NCI-H146 (cell line): ENCODE data around the gene UNC5A.
A peak's percentile ranks its signal among the peaks of the same experiment; 100 is the strongest.

Source experiments
- DNase-seq: peaks from one replicate; lab custom pipeline; 2025; lab: John Stamatoyannopoulos, UW

Gene UNC5A

GRCh38 chr5:176800024-176800423 lies 10.3 kb upstream of the UNC5A start:
- no peak for DNase-seq

DNA sequence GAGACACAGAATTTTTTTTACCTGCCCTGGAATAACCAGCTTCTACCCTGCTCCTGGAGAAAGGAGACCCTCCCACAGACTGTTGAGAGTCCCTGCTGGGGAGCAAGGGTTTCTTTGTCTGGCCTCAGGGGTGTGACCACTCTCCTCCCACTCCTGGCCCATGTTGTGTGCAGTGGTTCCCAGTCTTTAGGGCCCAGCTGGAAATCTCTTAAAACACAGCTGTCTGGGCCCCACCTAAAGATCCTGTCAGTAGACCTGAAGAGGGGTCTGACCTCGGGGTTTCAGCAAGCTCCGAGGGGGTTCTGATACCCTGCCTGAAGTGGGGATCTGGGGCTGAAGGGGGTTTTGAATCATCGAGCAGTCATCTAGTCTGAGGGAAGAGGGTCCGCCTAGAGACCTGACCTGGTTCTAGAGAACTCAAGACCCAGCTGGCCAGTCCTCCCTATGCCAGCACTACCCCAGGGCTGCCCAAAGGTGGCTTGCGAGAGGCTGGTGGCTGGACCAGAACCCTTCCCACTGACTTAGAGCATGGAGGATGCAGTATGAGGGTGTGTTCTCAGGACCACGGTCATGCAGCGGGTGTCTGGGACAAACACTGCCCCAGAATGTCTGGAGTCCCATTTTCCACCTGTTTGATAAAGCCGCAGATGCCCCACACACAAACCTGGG lies 8.1 kb upstream of the UNC5A start:
- no peak for DNase-seq

DNA sequence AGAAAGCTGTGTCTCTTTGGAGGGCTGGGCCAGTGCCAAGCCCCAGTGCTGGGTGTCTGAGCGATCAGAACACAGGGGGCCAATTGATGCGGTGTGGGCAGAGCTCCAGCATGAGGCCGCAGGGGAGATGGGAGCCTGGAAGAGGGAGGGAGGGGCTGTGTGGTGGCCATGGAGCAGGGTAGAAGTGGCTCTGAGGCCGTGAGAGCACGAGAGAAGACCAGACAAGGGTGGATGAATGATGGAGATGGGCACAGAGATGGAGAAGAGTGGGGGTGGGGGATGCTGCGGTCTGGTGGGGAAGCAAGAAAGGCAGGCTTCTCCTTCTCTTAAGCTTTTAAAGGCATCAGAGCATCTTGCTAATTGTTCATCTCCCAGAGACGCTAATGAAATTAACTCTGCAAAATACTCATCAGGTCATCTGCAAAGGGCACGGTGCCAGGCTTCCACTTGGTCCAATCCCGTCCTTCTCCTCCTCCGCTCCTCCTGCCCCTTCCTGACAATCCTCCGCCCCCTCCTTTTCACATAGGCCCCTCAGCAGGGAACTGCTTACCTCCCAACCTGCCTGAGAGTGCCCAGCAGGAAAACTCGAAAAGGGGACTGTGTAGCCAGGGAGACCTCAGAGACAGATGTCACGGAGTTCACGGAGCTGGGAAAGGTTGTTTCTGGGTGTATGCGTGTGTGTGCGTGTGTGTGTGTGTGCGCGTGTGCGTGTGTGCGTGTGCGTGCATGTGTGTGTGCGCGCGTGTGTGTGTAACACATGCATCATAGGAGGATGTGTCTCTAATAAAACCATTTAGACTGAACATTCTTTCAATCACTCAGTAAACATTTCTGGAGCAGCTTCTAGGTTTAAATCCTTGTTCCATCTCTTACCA lies 7.1 kb upstream of the UNC5A start:
- peak; percentile 40 for DNase-seq

GRCh38 chr5:176803943-176804498 lies 6.3 kb upstream of the UNC5A start:
- no peak for DNase-seq

GRCh38 chr5:176806137-176806536 lies 4.2 kb upstream of the UNC5A start:
- DNase-seq, result no peak

- DNase-seq, result no peak
Observed at GRCh38 chr5:176809544-176810080, 747 bp upstream of the UNC5A start.

DNA sequence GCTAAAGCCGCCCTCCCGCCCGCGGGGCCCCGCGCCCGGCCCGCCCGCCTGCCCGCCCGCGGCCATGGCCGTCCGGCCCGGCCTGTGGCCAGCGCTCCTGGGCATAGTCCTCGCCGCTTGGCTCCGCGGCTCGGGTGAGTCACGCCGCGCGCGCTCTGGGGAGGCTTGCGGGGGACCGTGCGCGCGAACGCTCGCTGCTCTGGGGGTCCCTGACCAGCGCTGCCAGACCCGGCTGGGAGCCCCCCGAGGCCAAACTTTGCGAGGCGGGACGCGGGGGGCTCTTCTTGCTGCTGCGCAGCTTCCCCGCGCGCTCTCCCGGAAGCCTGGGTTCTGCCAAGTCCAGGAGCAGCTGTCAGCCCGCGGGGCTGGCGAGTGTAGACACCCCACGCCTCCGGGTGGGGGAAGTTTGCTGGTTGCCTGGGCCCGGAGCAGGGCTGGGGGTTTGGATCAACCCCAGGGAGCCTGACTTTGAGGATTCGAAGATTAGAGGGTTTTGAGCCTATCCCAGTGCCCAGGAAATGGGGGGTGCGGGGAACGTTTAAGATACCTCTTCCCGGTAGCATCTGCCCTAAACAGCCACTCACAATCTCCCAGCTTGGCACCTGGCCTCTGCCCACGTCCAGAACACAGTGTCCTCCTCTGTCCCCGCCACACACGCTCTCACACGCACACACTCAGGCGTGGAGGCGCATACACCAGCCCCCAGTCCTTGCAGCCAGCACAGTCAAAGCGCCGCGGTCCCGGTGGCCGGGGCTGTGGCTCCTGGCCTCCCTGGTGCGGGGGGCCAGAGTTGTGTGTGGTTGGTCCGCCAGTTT lies 535 bp downstream of the UNC5A start:
- DNase-seq, result no peak

DNA sequence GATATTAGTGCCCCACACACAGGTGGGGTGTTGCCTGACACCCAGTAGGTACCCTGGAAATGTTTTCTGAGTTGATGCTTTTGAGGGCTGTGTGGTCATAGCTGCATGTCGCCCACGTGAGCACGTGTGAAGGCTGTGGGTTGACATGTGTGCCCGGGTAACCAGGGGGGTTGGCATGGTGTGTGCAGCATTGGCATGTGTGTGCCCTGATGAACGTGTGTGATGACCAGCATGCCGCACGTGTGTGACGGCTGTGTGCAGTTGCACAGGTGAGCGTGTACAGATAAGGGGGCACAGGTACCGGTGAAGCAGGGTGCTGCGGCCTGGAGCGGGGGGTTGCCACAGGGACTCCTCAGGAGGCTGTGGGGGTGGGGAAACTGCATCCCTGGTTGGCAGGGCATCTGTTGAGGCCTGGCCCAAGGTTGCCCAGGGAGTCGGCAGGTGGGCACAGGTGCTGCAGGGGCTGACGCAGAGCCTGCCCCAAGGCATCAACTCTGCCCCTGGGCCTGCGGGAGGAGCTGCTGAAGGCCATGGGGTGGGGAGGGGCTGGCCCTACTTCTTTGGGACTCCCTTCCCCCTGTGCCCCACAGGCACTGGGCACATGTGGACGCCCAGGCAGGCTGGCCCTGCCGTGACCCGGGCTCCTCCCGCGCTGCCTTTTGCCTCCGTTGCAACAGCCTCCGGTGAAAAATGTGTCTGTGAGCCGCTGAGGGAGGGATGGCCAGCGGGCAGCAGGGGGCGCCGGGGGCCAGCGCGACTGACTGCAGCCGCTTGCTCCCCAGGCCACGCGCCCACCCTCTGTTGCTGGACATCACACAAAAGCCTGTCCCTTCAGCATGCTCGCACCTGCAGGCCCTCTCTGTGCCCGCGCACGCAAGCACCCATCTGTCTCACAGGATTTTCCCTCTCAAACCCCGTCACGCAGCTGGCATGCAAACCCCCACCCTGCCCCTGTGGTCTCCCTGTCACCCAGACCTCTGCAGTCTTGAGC lies 2.2 kb downstream of the UNC5A start:
- peak; percentile 47 for DNase-seq

DNA sequence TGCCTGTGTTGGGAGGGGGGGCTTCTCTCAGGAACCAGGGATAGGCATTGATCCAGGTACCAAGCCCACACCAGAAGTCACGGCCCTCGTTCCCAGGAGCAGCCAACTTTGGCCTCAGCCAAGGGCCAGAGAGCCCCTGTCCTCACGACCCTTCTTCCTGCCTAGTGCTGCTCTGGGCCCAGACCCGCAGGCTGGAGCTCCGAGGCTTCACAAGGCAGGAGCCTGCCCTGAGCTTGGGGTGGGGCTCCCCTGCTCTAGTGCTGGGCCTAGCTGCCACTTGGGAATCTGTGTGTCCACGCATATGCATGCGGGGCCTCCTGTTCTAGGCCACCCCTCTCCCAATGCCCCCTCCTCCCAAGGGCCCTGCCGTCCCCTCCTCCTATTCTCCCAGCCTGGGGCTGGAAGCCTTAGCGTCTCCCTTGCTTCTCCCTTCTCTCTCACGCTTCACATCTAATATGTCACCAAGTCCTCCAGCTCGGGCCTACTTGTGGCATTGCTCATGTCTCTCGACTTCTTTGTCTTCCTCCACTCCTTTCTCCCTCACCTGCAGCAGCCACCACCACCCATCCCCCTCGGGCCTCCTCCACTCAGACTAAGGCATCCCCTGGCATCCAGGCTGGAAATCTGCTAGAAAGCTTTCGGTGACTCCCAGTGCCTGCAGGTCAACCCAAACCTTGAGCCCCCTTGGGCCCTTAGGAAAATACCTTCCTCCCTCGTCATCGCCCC lies 3.4 kb downstream of the UNC5A start:
- no peak for DNase-seq

- no peak for DNase-seq
Observed at GRCh38 chr5:176814313-176814685, 3.9 kb downstream of the UNC5A start.

DNA sequence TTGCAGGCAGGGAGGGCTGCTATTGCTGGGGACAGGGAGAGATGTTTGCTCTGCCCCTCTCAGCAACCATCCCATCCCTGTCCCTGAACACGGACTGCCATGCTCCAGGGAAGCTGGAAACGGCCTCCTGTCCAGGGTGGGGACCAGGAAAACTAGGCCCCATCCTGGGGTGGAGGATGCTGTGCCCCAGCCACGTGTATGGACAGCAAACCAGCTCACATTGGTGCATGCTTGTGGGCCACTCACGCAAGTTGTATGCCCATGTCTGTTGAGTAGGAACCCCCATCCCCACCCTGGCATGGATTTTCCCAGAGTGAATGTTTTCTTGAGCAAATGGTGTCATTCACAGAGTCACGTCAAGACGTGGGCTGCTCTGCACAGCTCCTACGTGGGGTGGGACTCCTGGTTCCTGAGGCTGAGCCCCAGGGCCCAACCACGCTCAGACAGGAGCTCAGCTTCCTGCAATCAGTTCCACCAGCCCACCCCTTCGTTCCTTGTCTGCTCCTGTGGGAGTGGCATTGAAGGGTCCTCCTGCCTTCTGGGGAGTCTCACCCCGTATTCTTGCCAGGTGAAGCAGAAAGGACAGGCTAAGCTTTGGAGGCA lies 4.6 kb downstream of the UNC5A start:
- no peak for DNase-seq

DNA sequence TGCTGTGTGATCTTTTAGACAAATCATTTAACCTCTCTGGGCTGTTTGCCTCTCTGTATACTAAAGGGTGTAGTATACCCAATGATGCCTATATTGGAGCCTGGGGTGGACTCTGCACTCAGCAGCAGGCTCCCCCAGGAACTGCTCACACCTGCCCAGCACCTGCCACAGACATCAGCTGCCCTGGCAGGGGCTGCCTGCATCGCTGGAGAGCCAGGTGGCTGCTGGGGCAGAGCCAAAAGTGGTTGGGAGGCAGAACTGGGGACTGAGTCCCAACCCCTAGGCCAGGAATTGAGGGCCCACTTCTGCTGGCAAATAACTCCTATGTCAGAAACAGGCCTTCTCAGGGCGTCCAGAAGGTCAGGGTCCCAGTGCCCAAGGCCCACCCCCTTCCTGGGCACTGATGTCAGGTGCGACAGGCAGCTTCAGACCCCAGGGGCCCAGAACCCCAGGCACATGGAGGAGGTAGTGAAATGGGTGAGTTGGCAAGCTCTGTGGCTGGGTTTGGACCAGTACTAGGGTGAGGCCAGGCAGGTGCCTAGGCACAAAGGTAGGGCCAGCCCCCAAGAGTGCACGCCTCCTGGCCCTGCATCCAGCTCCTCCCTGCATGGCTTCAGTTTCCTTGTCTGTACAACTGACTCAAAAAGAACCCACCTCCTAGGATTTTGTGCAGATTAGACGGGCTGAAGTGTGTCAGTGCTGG lies 5.8 kb downstream of the UNC5A start:
- DNase-seq, result peak; percentile 52

DNA sequence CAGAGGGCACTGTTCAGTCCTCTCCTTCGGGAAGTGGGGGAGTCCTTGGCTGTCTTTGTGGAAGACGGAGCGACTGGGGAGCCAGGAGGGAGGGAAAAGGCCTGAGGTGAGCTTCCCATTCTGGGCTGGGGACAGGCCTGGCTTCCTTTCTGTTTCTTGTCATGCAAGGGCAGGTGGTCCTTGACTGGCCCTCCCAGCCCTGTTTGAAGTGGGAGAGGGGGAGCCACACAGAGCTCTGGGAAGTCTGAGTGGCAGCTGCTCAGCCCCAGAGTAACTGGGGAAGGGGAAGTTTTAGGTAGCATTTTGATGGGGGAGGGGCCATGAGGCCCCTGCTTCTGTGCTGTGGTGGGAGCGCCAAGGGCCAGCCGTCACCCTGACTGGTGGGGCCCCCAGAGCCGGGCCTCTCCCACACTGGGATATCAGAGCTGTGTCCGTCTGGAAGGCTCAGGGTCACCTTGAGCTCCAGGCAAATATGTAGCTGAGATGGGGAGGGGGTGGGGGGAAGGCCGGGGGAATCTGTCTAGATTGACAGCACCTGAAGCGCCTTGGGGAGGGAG lies 6.5 kb downstream of the UNC5A start:
- DNase-seq, result no peak

- peak; percentile 49 for DNase-seq
Observed at GRCh38 chr5:176817369-176817840, 7.0 kb downstream of the UNC5A start.

GRCh38 chr5:176817841-176818377 lies 7.5 kb downstream of the UNC5A start:
- peak; percentile 37 for DNase-seq

DNA sequence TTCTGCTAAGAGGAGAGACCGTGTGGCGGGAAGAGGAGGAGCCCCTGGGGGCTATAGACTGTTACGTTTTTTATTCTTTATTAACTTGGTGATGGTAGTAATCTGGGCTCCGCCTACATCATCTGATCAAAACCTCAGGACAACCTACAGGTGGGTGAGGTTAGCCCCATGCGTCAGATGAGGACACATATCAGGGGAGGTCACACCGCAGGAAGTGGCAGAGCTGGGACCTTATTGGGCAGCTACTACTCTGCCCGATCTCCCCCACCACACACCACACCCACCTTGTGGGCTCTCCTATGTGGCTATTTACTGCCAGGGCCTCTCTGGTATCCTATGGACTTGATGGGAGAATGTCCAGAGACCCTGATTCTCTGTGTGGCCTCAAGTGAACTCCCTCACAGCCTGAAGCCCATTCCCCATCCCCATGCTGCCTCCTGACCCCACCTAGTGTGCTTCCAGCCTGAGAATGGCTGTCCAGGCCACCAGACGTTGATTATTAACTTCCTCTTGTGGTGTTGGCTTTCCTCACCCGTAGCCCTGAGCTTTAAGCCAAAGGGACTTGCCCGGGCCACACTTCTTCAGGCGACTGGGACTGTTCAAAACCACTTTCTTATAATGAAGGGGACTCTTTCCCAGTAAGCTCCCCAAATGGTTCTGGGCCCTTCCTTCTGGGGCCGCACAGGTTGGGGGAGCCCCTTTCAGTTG lies 8.2 kb downstream of the UNC5A start:
- DNase-seq, result no peak

- no peak for DNase-seq
Observed at GRCh38 chr5:176819476-176819875, 9.1 kb downstream of the UNC5A start.

- no peak for DNase-seq
Observed at GRCh38 chr5:176820937-176821336, 10.6 kb downstream of the UNC5A start.
